Activated T-cell treated with anti-CD3 and anti-CD28 coated beads, Interleukin-2, amount 50 U/mL, for 1 hour (primary cell): ENCODE measurements around the gene CD37.
"Not testable (repeated sequence)": the region's sequence is repeated elsewhere in the genome, so short reads cannot be mapped to it uniquely, and the experiment has no call there.

Experiments used
- DNase-seq: peaks from one replicate; pipeline ENCODE4 v3.0.0-alpha.2; 2020

Gene CD37

GRCh38 chr19:49348305-49349189 is 13.3 kb downstream of the CD37 start:
- no peak for DNase-seq

GRCh38 chr19:49349567-49349966 is 14.4 kb downstream of the CD37 start:
- DNase-seq = no peak

- no peak for DNase-seq
Observed at GRCh38 chr19:49355909-49356353, 20.7 kb downstream of the CD37 start.

- no peak for DNase-seq
Observed at GRCh38 chr19:49356382-49356781, 21.2 kb downstream of the CD37 start.

GRCh38 chr19:49357186-49357585 is 22.0 kb downstream of the CD37 start:
- DNase-seq = no peak

- DNase-seq = no peak
Observed at GRCh38 chr19:49359851-49360820, 24.9 kb downstream of the CD37 start.

GRCh38 chr19:49361438-49362047 is 26.3 kb downstream of the CD37 start:
- DNase-seq = no peak

GRCh38 chr19:49362048-49362928 is 27.1 kb downstream of the CD37 start, which contains the start of gene TEAD2:
TSS of gene TEAD2 (minus strand) at chr19:49362416. CDS start at chr19:49360075, 2,341 bp downstream.
- DNase-seq = peak; percentile 37

- DNase-seq = peak; percentile 46
Observed at GRCh38 chr19:49362929-49363267, 27.7 kb downstream of the CD37 start.

GRCh38 chr19:49363268-49364082 is 28.3 kb downstream of the CD37 start, which contains the start of gene DKKL1:
TSS of gene DKKL1 (plus strand) at chr19:49363877. CDS start at chr19:49363999, 122 bp downstream.
- DNase-seq = peak; percentile 80

- no peak for DNase-seq
Observed at GRCh38 chr19:49364083-49364737, 29.0 kb downstream of the CD37 start.

GRCh38 chr19:49366110-49366509 is 30.9 kb downstream of the CD37 start:
- DNase-seq = no peak

- DNase-seq = no peak
Observed at GRCh38 chr19:49368711-49369358, 33.6 kb downstream of the CD37 start.

- DNase-seq = no peak
Observed at GRCh38 chr19:49371184-49371583, 36.0 kb downstream of the CD37 start.

GRCh38 chr19:49373174-49373573 is 38.0 kb downstream of the CD37 start:
- DNase-seq = not testable (repeated sequence)

GRCh38 chr19:49374665-49375434 is 39.6 kb downstream of the CD37 start:
- no peak for DNase-seq

GRCh38 chr19:49378512-49378911 is 43.3 kb downstream of the CD37 start:
- DNase-seq = no peak

- DNase-seq = no peak
Observed at GRCh38 chr19:49380391-49380790, 45.2 kb downstream of the CD37 start.

- DNase-seq = no peak
Observed at GRCh38 chr19:49382639-49383038, 47.4 kb downstream of the CD37 start.
